Measurements from ENCODE around the gene UBE2G2.

UBE2G2 gene

GRCh38 chr21:44802396-44803153, 955 bp upstream of the UBE2G2 start:
- Histone ChIP-seq H3K27ac (ENCODE audit: insufficient read depth, low read length, poor library complexity, severe bottlenecking) (peak overlapping the region; percentile 55), H3K4me3 (ENCODE audit: insufficient read depth, low read depth, low read length, poor library complexity, severe bottlenecking) (peak overlapping the region; percentile 70), H3K9me3 (ENCODE audit: control insufficient read depth, low read length) (no peaks in the 10 kb centered on the region), H3K36me3 (ENCODE audit: control insufficient read depth, insufficient read depth, low read length) (peaks cover 14% of the 10 kb centered on the region), H3K4me1 (ENCODE audit: control insufficient read depth, insufficient read depth, low read length, poor library complexity, severe bottlenecking) (peaks cover 17% of the 10 kb centered on the region), H3K27me3 (replicated peaks; ENCODE audit: control insufficient read depth, insufficient read depth, low read length, poor library complexity, severe bottlenecking) (no peaks in the 10 kb centered on the region)
- no peak for DNase-seq

GRCh38 chr21:44800971-44801467, 601 bp downstream of the UBE2G2 start:
- DNase-seq = no peak
- H3K4me1 ChIP-seq (ENCODE audit: control insufficient read depth, insufficient read depth, low read length, poor library complexity, severe bottlenecking) = peaks cover 17% of the 10 kb centered on the region

GRCh38 chr21:44800103-44800502, 1.5 kb downstream of the UBE2G2 start:
- peaks cover 8% of the 10 kb centered on the region for H3K36me3 ChIP-seq (ENCODE audit: control insufficient read depth, insufficient read depth, low read length)
- H3K4me3 ChIP-seq (ENCODE audit: insufficient read depth, low read depth, low read length, poor library complexity, severe bottlenecking) = no peak overlapping the region
- peaks cover 17% of the 10 kb centered on the region for H3K4me1 ChIP-seq (ENCODE audit: control insufficient read depth, insufficient read depth, low read length, poor library complexity, severe bottlenecking)
- DNase-seq = no peak
- H3K27me3 ChIP-seq (replicated peaks; ENCODE audit: control insufficient read depth, insufficient read depth, low read length, poor library complexity, severe bottlenecking) = no peaks in the 10 kb centered on the region
- no peaks in the 10 kb centered on the region for H3K9me3 ChIP-seq (ENCODE audit: control insufficient read depth, low read length)
- H3K27ac ChIP-seq (ENCODE audit: insufficient read depth, low read length, poor library complexity, severe bottlenecking) = no peak overlapping the region

More at GRCh38 chr21:44800971-44801467, 601 bp downstream of the UBE2G2 start:
- Histone ChIP-seq H3K4me3 (ENCODE audit: insufficient read depth, low read depth, low read length, poor library complexity, severe bottlenecking) (peak overlapping the region; percentile 70), H3K27ac (ENCODE audit: insufficient read depth, low read length, poor library complexity, severe bottlenecking) (peak overlapping the region; percentile 55), H3K9me3 (ENCODE audit: control insufficient read depth, low read length) (no peaks in the 10 kb centered on the region), H3K36me3 (ENCODE audit: control insufficient read depth, insufficient read depth, low read length) (peaks cover 8% of the 10 kb centered on the region), H3K27me3 (replicated peaks; ENCODE audit: control insufficient read depth, insufficient read depth, low read length, poor library complexity, severe bottlenecking) (no peaks in the 10 kb centered on the region)

- no peak for DNase-seq
- no peak overlapping the region for H3K4me3 ChIP-seq (ENCODE audit: insufficient read depth, low read depth, low read length, poor library complexity, severe bottlenecking)
- H3K27ac ChIP-seq (ENCODE audit: insufficient read depth, low read length, poor library complexity, severe bottlenecking) = no peak overlapping the region
- no peaks in the 10 kb centered on the region for H3K27me3 ChIP-seq (replicated peaks; ENCODE audit: control insufficient read depth, insufficient read depth, low read length, poor library complexity, severe bottlenecking)
- peaks cover 4% of the 10 kb centered on the region for H3K36me3 ChIP-seq (ENCODE audit: control insufficient read depth, insufficient read depth, low read length)
- peaks cover 17% of the 10 kb centered on the region for H3K4me1 ChIP-seq (ENCODE audit: control insufficient read depth, insufficient read depth, low read length, poor library complexity, severe bottlenecking)
- H3K9me3 ChIP-seq (ENCODE audit: control insufficient read depth, low read length) = no peaks in the 10 kb centered on the region
These were observed 2.0 kb downstream of the UBE2G2 start for GRCh38 chr21:44799646-44800045.

GRCh38 chr21:44797775-44798174, 3.8 kb downstream of the UBE2G2 start:
- no peaks in the 10 kb centered on the region for H3K27me3 ChIP-seq (replicated peaks; ENCODE audit: control insufficient read depth, insufficient read depth, low read length, poor library complexity, severe bottlenecking)
- peaks cover 22% of the 10 kb centered on the region for H3K4me1 ChIP-seq (ENCODE audit: control insufficient read depth, insufficient read depth, low read length, poor library complexity, severe bottlenecking)
- DNase-seq = no peak
- H3K4me3 ChIP-seq (ENCODE audit: insufficient read depth, low read depth, low read length, poor library complexity, severe bottlenecking) = no peak overlapping the region
- peaks cover 4% of the 10 kb centered on the region for H3K36me3 ChIP-seq (ENCODE audit: control insufficient read depth, insufficient read depth, low read length)
- H3K27ac ChIP-seq (ENCODE audit: insufficient read depth, low read length, poor library complexity, severe bottlenecking) = no peak overlapping the region
- H3K9me3 ChIP-seq (ENCODE audit: control insufficient read depth, low read length) = no peaks in the 10 kb centered on the region

- Histone ChIP-seq H3K36me3 (ENCODE audit: control insufficient read depth, insufficient read depth, low read length) (peaks cover 7% of the 10 kb centered on the region), H3K4me1 (ENCODE audit: control insufficient read depth, insufficient read depth, low read length, poor library complexity, severe bottlenecking) (peaks cover 8% of the 10 kb centered on the region), H3K27ac (ENCODE audit: insufficient read depth, low read length, poor library complexity, severe bottlenecking) (no peak overlapping the region), H3K4me3 (ENCODE audit: insufficient read depth, low read depth, low read length, poor library complexity, severe bottlenecking) (no peak overlapping the region), H3K9me3 (ENCODE audit: control insufficient read depth, low read length) (no peaks in the 10 kb centered on the region), H3K27me3 (replicated peaks; ENCODE audit: control insufficient read depth, insufficient read depth, low read length, poor library complexity, severe bottlenecking) (no peaks in the 10 kb centered on the region)
- no peak for DNase-seq
These were observed 6.3 kb downstream of the UBE2G2 start for GRCh38 chr21:44795342-44795741.

GRCh38 chr21:44793592-44794374, 7.8 kb downstream of the UBE2G2 start:
- Histone ChIP-seq H3K36me3 (ENCODE audit: control insufficient read depth, insufficient read depth, low read length) (peaks cover 7% of the 10 kb centered on the region), H3K4me3 (ENCODE audit: insufficient read depth, low read depth, low read length, poor library complexity, severe bottlenecking) (no peak overlapping the region), H3K4me1 (ENCODE audit: control insufficient read depth, insufficient read depth, low read length, poor library complexity, severe bottlenecking) (peaks cover 5% of the 10 kb centered on the region)

GRCh38 chr21:44792702-44793591, 8.7 kb downstream of the UBE2G2 start:
- peaks cover 5% of the 10 kb centered on the region for H3K4me1 ChIP-seq (ENCODE audit: control insufficient read depth, insufficient read depth, low read length, poor library complexity, severe bottlenecking)

More at GRCh38 chr21:44793592-44794374, 7.8 kb downstream of the UBE2G2 start:
- no peak for DNase-seq
- no peaks in the 10 kb centered on the region for H3K9me3 ChIP-seq (ENCODE audit: control insufficient read depth, low read length)
- no peak overlapping the region for H3K27ac ChIP-seq (ENCODE audit: insufficient read depth, low read length, poor library complexity, severe bottlenecking)
- no peaks in the 10 kb centered on the region for H3K27me3 ChIP-seq (replicated peaks; ENCODE audit: control insufficient read depth, insufficient read depth, low read length, poor library complexity, severe bottlenecking)

GRCh38 chr21:44791993-44792392, 9.6 kb downstream of the UBE2G2 start:
- Histone ChIP-seq H3K27me3 (replicated peaks; ENCODE audit: control insufficient read depth, insufficient read depth, low read length, poor library complexity, severe bottlenecking) (no peaks in the 10 kb centered on the region), H3K4me1 (ENCODE audit: control insufficient read depth, insufficient read depth, low read length, poor library complexity, severe bottlenecking) (peaks cover 5% of the 10 kb centered on the region), H3K9me3 (ENCODE audit: control insufficient read depth, low read length) (no peaks in the 10 kb centered on the region), H3K27ac (ENCODE audit: insufficient read depth, low read length, poor library complexity, severe bottlenecking) (no peak overlapping the region), H3K4me3 (ENCODE audit: insufficient read depth, low read depth, low read length, poor library complexity, severe bottlenecking) (no peak overlapping the region), H3K36me3 (ENCODE audit: control insufficient read depth, insufficient read depth, low read length) (peaks cover 7% of the 10 kb centered on the region)
- no peak for DNase-seq

More at GRCh38 chr21:44792702-44793591, 8.7 kb downstream of the UBE2G2 start:
- Histone ChIP-seq H3K27me3 (replicated peaks; ENCODE audit: control insufficient read depth, insufficient read depth, low read length, poor library complexity, severe bottlenecking) (no peaks in the 10 kb centered on the region), H3K27ac (ENCODE audit: insufficient read depth, low read length, poor library complexity, severe bottlenecking) (peak overlapping the region; percentile 16), H3K36me3 (ENCODE audit: control insufficient read depth, insufficient read depth, low read length) (peaks cover 7% of the 10 kb centered on the region), H3K9me3 (ENCODE audit: control insufficient read depth, low read length) (no peaks in the 10 kb centered on the region), H3K4me3 (ENCODE audit: insufficient read depth, low read depth, low read length, poor library complexity, severe bottlenecking) (no peak overlapping the region)
- DNase-seq = peak; percentile 21 to 34 (median 22)

All from effector memory CD4-positive, alpha-beta T cell (primary cell).